ENCODE data around the gene SEMA5A.

Gene SEMA5A

DNA sequence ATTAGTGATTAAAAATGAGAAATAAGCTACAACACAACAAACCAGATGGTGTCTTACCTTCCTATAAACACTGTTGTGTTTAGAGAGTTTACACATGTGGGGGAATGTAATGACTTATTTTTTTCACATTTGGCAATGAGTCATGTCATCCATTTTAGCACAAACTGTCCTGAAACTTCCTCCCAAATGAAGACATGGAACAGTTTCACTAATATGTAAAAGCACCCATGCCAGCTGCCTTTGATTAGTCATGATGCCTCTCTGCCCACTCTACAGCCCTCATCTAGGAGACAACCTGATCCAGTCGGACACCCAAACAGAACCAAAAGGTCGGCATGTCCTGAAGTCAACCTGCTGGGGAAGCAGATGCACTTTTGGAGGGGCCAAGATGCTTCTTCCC, 98.2 kb downstream of the SEMA5A start:
- Histone ChIP-seq H3K27ac (replicated peaks) (no peak overlapping the region), H3K4me3 (replicated peaks; ENCODE audit: insufficient read depth, low read length) (no peak overlapping the region), H3K27me3 (ENCODE audit: insufficient read depth, poor library complexity, severe bottlenecking) (no peaks in the 10 kb centered on the region)
- TF ChIP-seq REST (IDR thresholded peaks at IDR 0.05; ENCODE audit: insufficient replicate concordance, low read depth) (no peak), CTCF (IDR thresholded peaks at IDR 0.05; ENCODE audit: insufficient read depth, low read length) (no peak), POLR2AphosphoS5 (IDR thresholded peaks at IDR 0.05; ENCODE audit: low read depth) (no peak)
- DNase-seq (ENCODE audit: low read depth in 1 of 2, low spot score in 1 of 2), result no peak

- DNase-seq (ENCODE audit: low read depth in 1 of 2, low spot score in 1 of 2), result no peak
- H3K27me3 ChIP-seq (ENCODE audit: insufficient read depth, poor library complexity, severe bottlenecking), result no peaks in the 10 kb centered on the region
- no peak overlapping the region for H3K27ac ChIP-seq (replicated peaks)
- TF ChIP-seq CTCF (IDR thresholded peaks at IDR 0.05; ENCODE audit: insufficient read depth, low read length) (no peak), POLR2AphosphoS5 (IDR thresholded peaks at IDR 0.05; ENCODE audit: low read depth) (no peak), GABPA (IDR thresholded peaks at IDR 0.05; ENCODE audit: low read depth) (no peak), REST (IDR thresholded peaks at IDR 0.05; ENCODE audit: insufficient replicate concordance, low read depth) (no peak), SPI1 (IDR thresholded peaks at IDR 0.05; ENCODE audit: borderline replicate concordance, low read depth) (no peak)
- H3K4me3 ChIP-seq (replicated peaks; ENCODE audit: insufficient read depth, low read length), result no peak overlapping the region
These were observed 100.0 kb downstream of the SEMA5A start for GRCh38 chr5:9445826-9446388.

GRCh38 chr5:9444346-9444745, 101.5 kb downstream of the SEMA5A start:
- Histone ChIP-seq H3K27ac (replicated peaks) (no peak overlapping the region), H3K4me3 (replicated peaks; ENCODE audit: insufficient read depth, low read length) (no peak overlapping the region), H3K27me3 (ENCODE audit: insufficient read depth, poor library complexity, severe bottlenecking) (no peaks in the 10 kb centered on the region)
- DNase-seq (ENCODE audit: low read depth in 1 of 2, low spot score in 1 of 2), result no peak
- TF ChIP-seq REST (IDR thresholded peaks at IDR 0.05; ENCODE audit: insufficient replicate concordance, low read depth) (no peak), POLR2AphosphoS5 (IDR thresholded peaks at IDR 0.05; ENCODE audit: low read depth) (no peak), SPI1 (IDR thresholded peaks at IDR 0.05; ENCODE audit: borderline replicate concordance, low read depth) (no peak), GABPA (IDR thresholded peaks at IDR 0.05; ENCODE audit: low read depth) (no peak), CTCF (IDR thresholded peaks at IDR 0.05; ENCODE audit: insufficient read depth, low read length) (no peak)
